CD8-positive, alpha-beta memory T cell (primary cell): ENCODE data around the gene STH. TPM values are rescaled to one million over a fixed set of nuclear protein-coding genes. Genes with fewer than 3 reads are reported as not detected.
"Not testable (repeated sequence)": the region's sequence is repeated elsewhere in the genome, so short reads cannot be mapped to it uniquely, and the experiment has no call there.

Source experiments
- CTCF ChIA-PET: fragments of 350-600 bp; sonication (Branson Sonifier 250); formaldehyde crosslinking; loops from one replicate; lab custom pipeline; 2021; ENCODE audit warnings: antibody characterized with exemption; lab: Charles Lee
- POLR2A ChIA-PET: fragments of 350-600 bp; sonication (Branson Sonifier 250); formaldehyde crosslinking; loops from one replicate; lab custom pipeline; 2021; ENCODE audit warnings: antibody characterized with exemption; lab: Charles Lee
- DNase-seq, 5 donors: peaks; one replicate each; pipeline versions ENCODE4 v3.0.0 to v3.0.0-alpha.2; 2020 to 2022; ENCODE audit warnings: mixed read lengths in 1 of 5
- H3K27ac ChIP-seq: one replicate; pipeline ENCODE4 v1.7.0; 2013; ENCODE audit warnings: low read depth, mild to moderate bottlenecking, low read length, moderate library complexity
- H3K27me3 ChIP-seq: 2 replicates; pipeline ENCODE4 v1.7.0; 2013; ENCODE audit warnings: low read length, mild to moderate bottlenecking; ENCODE audit not compliant: insufficient read depth, poor library complexity, severe bottlenecking
- H3K36me3 ChIP-seq: 2 replicates; pipeline ENCODE4 v1.7.0; 2013; ENCODE audit warnings: mild to moderate bottlenecking, low read length, moderate library complexity; ENCODE audit not compliant: insufficient read depth
- H3K4me1 ChIP-seq: 2 replicates; pipeline ENCODE4 v1.7.0; 2013; ENCODE audit warnings: mild to moderate bottlenecking, low read length, moderate library complexity; ENCODE audit not compliant: insufficient read depth
- H3K4me3 ChIP-seq: 2 replicates; pipeline ENCODE4 v1.7.0; 2013; ENCODE audit warnings: mild to moderate bottlenecking, low read length
- H3K9me3 ChIP-seq: 2 replicates; pipeline ENCODE4 v1.7.0; 2013; ENCODE audit warnings: mild to moderate bottlenecking, low read length
- H3K27ac Mint-ChIP-seq, 8 donors: one replicate each; pipeline ENCODE4 v1.8.0; 2020 to 2021; ENCODE audit warnings: mixed read lengths in 8 of 8, mild to moderate bottlenecking in 6 of 8, inconsistent platforms in 3 of 8, moderate library complexity in 3 of 8
- H3K27me3 Mint-ChIP-seq, 2 donors: one replicate each; pipeline ENCODE4 v1.8.0; 2020 to 2021; ENCODE audit warnings: mixed read lengths in 2 of 2, mild to moderate bottlenecking in 1 of 2, moderate library complexity in 1 of 2
- H3K36me3 Mint-ChIP-seq, 3 donors: one replicate each; pipeline ENCODE4 v1.8.0; 2020 to 2021; ENCODE audit warnings: mixed read lengths in 3 of 3, inconsistent platforms in 1 of 3, mild to moderate bottlenecking in 1 of 3
- H3K4me1 Mint-ChIP-seq, 3 donors: one replicate each; pipeline ENCODE4 v1.8.0; 2020 to 2021; ENCODE audit warnings: mixed read lengths in 3 of 3, inconsistent platforms in 1 of 3, mild to moderate bottlenecking in 1 of 3
- H3K4me3 Mint-ChIP-seq, 7 donors: one replicate each; pipeline ENCODE4 v1.8.0; 2020 to 2021; ENCODE audit warnings: mixed read lengths in 7 of 7, mild to moderate bottlenecking in 6 of 7, moderate library complexity in 4 of 7, inconsistent platforms in 2 of 7
- H3K9me3 Mint-ChIP-seq, 5 donors: one replicate each; pipeline ENCODE4 v1.8.0; 2020 to 2022; ENCODE audit warnings: mixed read lengths in 5 of 5, mild to moderate bottlenecking in 3 of 5, moderate library complexity in 2 of 5, inconsistent platforms in 1 of 5
- polyA plus RNA-seq: library from polyadenylated mRNA; unstranded; fragments of 300-500 nt; fragmentation: Illumina TruSeq; gene quantifications from one replicate; pipeline ENCODE4 v1.2.3, GENCODE V29; 2021
- total RNA-seq, 2 experiments: library from RNA; stranded (reverse); gene quantifications; one replicate each; pipeline ENCODE4 v1.2.3, GENCODE V29; 2021

Gene STH
- total and polyA plus RNA-seq, 3 experiments from 2014 or later, result not detected

- no peak for DNase-seq
- Mint-ChIP-seq H3K4me1 (peaks cover 0 to 3% (median 2%) of the 10 kb centered on the region in 3 donors), H3K27me3 (no peaks in the 10 kb centered on the region), H3K27ac (peak overlapping the region in 1 of 8 donors; percentile 15), H3K9me3 (no peaks in the 10 kb centered on the region), H3K4me3 (no peak overlapping the region), H3K36me3 (no peaks in the 10 kb centered on the region)
- no peaks in the 10 kb centered on the region for H3K27me3 ChIP-seq
- H3K4me1 ChIP-seq, result peaks cover 4% of the 10 kb centered on the region
- no peaks in the 10 kb centered on the region for H3K36me3 ChIP-seq
- H3K9me3 ChIP-seq, result no peaks in the 10 kb centered on the region
- ChIA-PET POLR2A (no interaction called here), CTCF (interaction anchor here (0.9 to 5.6 kb wide), 8 partner anchors 16 to 259 kb away, joined by 3 to 54 read pairs (median 9); partner anchors contain the start of gene KANSL1)
- H3K27ac ChIP-seq, result no peak overlapping the region
- no peak overlapping the region for H3K4me3 ChIP-seq
Observed at GRCh38 chr17:46003907-46004748, 5.1 kb downstream of the STH start.

DNA sequence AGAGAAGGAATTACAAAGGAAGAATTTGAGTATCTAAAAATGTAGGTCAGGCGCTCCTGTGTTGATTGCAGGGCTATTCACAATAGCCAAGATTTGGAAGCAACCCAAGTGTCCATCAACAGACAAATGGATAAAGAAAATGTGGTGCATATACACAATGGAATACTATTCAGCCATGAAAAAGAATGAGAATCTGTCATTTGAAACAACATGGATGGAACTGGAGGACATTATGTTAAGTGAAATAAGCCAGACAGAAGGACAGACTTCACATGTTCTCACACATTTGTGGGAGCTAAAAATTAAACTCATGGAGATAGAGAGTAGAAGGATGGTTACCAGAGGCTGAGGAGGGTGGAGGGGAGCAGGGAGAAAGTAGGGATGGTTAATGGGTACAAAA, 7.0 kb downstream of the STH start:
- H3K27me3 Mint-ChIP-seq, H3K4me1 Mint-ChIP-seq, DNase-seq, CTCF ChIA-PET, H3K27ac ChIP-seq, H3K4me3 Mint-ChIP-seq, H3K4me3 ChIP-seq, H3K9me3 Mint-ChIP-seq, H3K27me3 ChIP-seq, H3K27ac Mint-ChIP-seq, H3K9me3 ChIP-seq, H3K36me3 Mint-ChIP-seq, POLR2A ChIA-PET, H3K36me3 ChIP-seq, H3K4me1 ChIP-seq: not testable (repeated sequence)

GRCh38 chr17:46007461-46007965, 8.5 kb downstream of the STH start:
- no peaks in the 10 kb centered on the region for H3K27me3 ChIP-seq
- no peak for DNase-seq
- POLR2A ChIA-PET, result no interaction called here
- no peaks in the 10 kb centered on the region for H3K9me3 Mint-ChIP-seq
- no peak overlapping the region for H3K27ac ChIP-seq
- no peaks in the 10 kb centered on the region for H3K36me3 Mint-ChIP-seq
- H3K36me3 ChIP-seq, result no peaks in the 10 kb centered on the region
- peaks cover 1 to 4% of the 10 kb centered on the region in 2 donors for H3K27me3 Mint-ChIP-seq
- CTCF ChIA-PET, result interaction anchor here (1.4 kb wide), 1 partner anchor 205 kb away, joined by 4 read pairs; no protein-coding TSS in a partner anchor
- H3K27ac Mint-ChIP-seq, result no peak overlapping the region
- H3K9me3 ChIP-seq, result no peaks in the 10 kb centered on the region
- H3K4me1 ChIP-seq, result peaks cover 4% of the 10 kb centered on the region
- H3K4me3 Mint-ChIP-seq, result no peak overlapping the region
- H3K4me3 ChIP-seq, result no peak overlapping the region
- H3K4me1 Mint-ChIP-seq, result peaks cover 0 to 2% (median 2%) of the 10 kb centered on the region in 3 donors

- peak in 1 of 5 donors; percentile 35 for DNase-seq
- Histone ChIP-seq H3K4me3 (no peak overlapping the region), H3K27ac (no peak overlapping the region), H3K4me1 (no peaks in the 10 kb centered on the region), H3K36me3 (no peaks in the 10 kb centered on the region), H3K9me3 (no peaks in the 10 kb centered on the region), H3K27me3 (no peaks in the 10 kb centered on the region)
- no peak overlapping the region for H3K4me3 Mint-ChIP-seq
- no peaks in the 10 kb centered on the region for H3K9me3 Mint-ChIP-seq
- no peak overlapping the region for H3K27ac Mint-ChIP-seq
- CTCF ChIA-PET, result no interaction called here
- H3K36me3 Mint-ChIP-seq, result no peaks in the 10 kb centered on the region
- POLR2A ChIA-PET, result no interaction called here
- H3K27me3 Mint-ChIP-seq, result peaks cover 1 to 4% of the 10 kb centered on the region in 2 donors
- peaks cover 0 to 2% (median 0%) of the 10 kb centered on the region in 3 donors for H3K4me1 Mint-ChIP-seq
Observed at GRCh38 chr17:46008591-46008990, 9.5 kb downstream of the STH start.

GRCh38 chr17:46009681-46010596, 10.9 kb downstream of the STH start:
- Mint-ChIP-seq H3K9me3 (no peaks in the 10 kb centered on the region), H3K4me1 (no peaks in the 10 kb centered on the region), H3K4me3 (no peak overlapping the region), H3K27ac (no peak overlapping the region), H3K27me3 (peaks cover 1 to 4% of the 10 kb centered on the region in 2 donors), H3K36me3 (no peaks in the 10 kb centered on the region)
- no peak overlapping the region for H3K27ac ChIP-seq
- H3K9me3 ChIP-seq, result no peaks in the 10 kb centered on the region
- no peaks in the 10 kb centered on the region for H3K4me1 ChIP-seq
- DNase-seq, result peak in 1 of 5 donors; percentile 33
- H3K36me3 ChIP-seq, result no peaks in the 10 kb centered on the region
- CTCF ChIA-PET, result interaction anchor here (1.1 kb wide), 1 partner anchor 8 kb away, joined by 3 read pairs; no protein-coding TSS in a partner anchor
- POLR2A ChIA-PET, result no interaction called here
- H3K4me3 ChIP-seq, result no peak overlapping the region
- no peaks in the 10 kb centered on the region for H3K27me3 ChIP-seq

- no peaks in the 10 kb centered on the region for H3K27me3 ChIP-seq
- no peaks in the 10 kb centered on the region for H3K4me1 ChIP-seq
- H3K9me3 ChIP-seq, result no peaks in the 10 kb centered on the region
- Mint-ChIP-seq H3K4me1 (no peaks in the 10 kb centered on the region), H3K27ac (no peak overlapping the region), H3K4me3 (no peak overlapping the region), H3K9me3 (no peaks in the 10 kb centered on the region), H3K36me3 (no peaks in the 10 kb centered on the region), H3K27me3 (peaks cover 1 to 4% of the 10 kb centered on the region in 2 donors)
- DNase-seq, result peak in 1 of 5 donors; percentile 37
- POLR2A ChIA-PET, result no interaction called here
- H3K4me3 ChIP-seq, result no peak overlapping the region
- no peaks in the 10 kb centered on the region for H3K36me3 ChIP-seq
- H3K27ac ChIP-seq, result no peak overlapping the region
- CTCF ChIA-PET, result interaction anchor here (2.1 kb wide), 1 partner anchor 10 kb away, joined by 6 read pairs; no protein-coding TSS in a partner anchor
Observed at GRCh38 chr17:46010597-46011186, 11.6 kb downstream of the STH start.

GRCh38 chr17:46011711-46012505, 12.9 kb downstream of the STH start:
- ChIA-PET CTCF (interaction anchor here (2.1 kb wide), 1 partner anchor 9 kb away, joined by 6 read pairs; no protein-coding TSS in a partner anchor), POLR2A (no interaction called here)
- Mint-ChIP-seq H3K4me3 (no peak overlapping the region), H3K36me3 (no peaks in the 10 kb centered on the region), H3K27me3 (peaks cover 1 to 4% of the 10 kb centered on the region in 2 donors), H3K27ac (no peak overlapping the region), H3K4me1 (no peaks in the 10 kb centered on the region), H3K9me3 (no peaks in the 10 kb centered on the region)
- H3K4me3 ChIP-seq, result no peak overlapping the region
- H3K36me3 ChIP-seq, result no peaks in the 10 kb centered on the region
- no peaks in the 10 kb centered on the region for H3K9me3 ChIP-seq
- no peak overlapping the region for H3K27ac ChIP-seq
- H3K27me3 ChIP-seq, result no peaks in the 10 kb centered on the region
- DNase-seq, result no peak
- H3K4me1 ChIP-seq, result no peaks in the 10 kb centered on the region
